Mucosa of rectum (tissue), 2 donors: ENCODE results near the gene RPTOR.

Source experiments
- H3K27ac ChIP-seq, 2 donors: one replicate each; pipeline ENCODE4 v1.7.0; 2013; ENCODE audit warnings: inconsistent platforms in 2 of 2, low read depth in 2 of 2, low read length in 2 of 2
- H3K27me3 ChIP-seq, 2 donors: one replicate each; pipeline ENCODE4 v1.7.0; 2013; ENCODE audit warnings: low read length in 2 of 2; ENCODE audit not compliant: control insufficient read depth in 2 of 2, insufficient read depth in 2 of 2
- H3K36me3 ChIP-seq, 2 donors: one replicate each; pipeline ENCODE4 v1.7.0; 2013; ENCODE audit warnings: low read length in 2 of 2; ENCODE audit not compliant: control insufficient read depth in 2 of 2, insufficient read depth in 2 of 2
- H3K4me1 ChIP-seq, 2 donors: one replicate each; pipeline ENCODE4 v1.7.0; 2013; ENCODE audit warnings: low read length in 2 of 2, mild to moderate bottlenecking in 1 of 2; ENCODE audit not compliant: control insufficient read depth in 2 of 2, insufficient read depth in 2 of 2
- H3K4me3 ChIP-seq, 2 donors: one replicate each; pipeline ENCODE4 v1.7.0; 2013; ENCODE audit warnings: low read length in 2 of 2
- H3K9ac ChIP-seq, 2 donors: one replicate each; pipeline ENCODE4 v1.7.0; 2013; ENCODE audit warnings: low read length in 2 of 2, low read depth in 1 of 2, mild to moderate bottlenecking in 1 of 2
- H3K9me3 ChIP-seq, 2 donors: one replicate each; pipeline ENCODE4 v1.7.0; 2013; ENCODE audit warnings: low read length in 2 of 2; ENCODE audit not compliant: control insufficient read depth in 2 of 2
- donor health status: healthy.
- donor health status: Normal muscosa, but diverticular disease.

The RPTOR gene

DNA sequence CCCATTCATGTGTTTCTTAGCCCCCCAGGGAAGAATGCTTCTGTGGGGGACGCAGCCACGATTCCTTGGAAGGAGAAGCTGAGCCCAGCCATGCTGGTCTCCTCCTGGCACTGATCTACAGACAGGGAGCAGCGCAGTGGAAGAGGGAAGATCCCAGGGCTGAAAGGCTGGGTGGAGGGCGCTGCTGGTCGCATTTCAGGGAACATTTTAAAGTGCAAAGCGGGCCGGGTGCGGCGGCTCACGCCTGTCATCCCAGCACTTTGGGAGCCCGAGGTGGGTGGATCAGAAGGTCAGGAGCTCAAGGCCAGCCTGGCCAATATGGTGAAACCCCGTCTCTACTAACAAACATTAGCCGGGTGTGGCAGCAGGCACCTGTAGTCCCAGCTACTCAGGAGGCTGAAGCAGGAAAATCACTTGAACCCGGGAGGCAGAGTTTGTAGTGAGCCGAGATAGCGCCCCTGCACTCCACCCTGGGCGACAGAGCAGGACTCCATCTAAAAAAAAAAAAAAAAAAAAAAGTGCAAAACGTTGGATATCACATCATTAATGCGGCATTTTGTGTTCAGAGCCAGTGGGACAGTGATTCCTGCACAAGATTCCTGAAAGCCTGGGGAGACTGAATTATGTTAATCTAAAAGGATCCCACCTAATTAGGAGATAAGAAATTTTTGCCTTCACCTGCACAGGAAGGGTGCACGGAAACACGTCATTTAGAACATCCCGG is 446.4 kb downstream of the RPTOR start:
- H3K36me3 ChIP-seq = peaks cover 8 to 11% of the 10 kb centered on the region in 2 donors
- no peaks in the 10 kb centered on the region for H3K9me3 ChIP-seq
- H3K27me3 ChIP-seq = no peaks in the 10 kb centered on the region
- H3K9ac ChIP-seq = peak overlapping the region; percentile 18 to 83
- peak overlapping the region; percentile 75 to 79 for H3K4me3 ChIP-seq
- H3K4me1 ChIP-seq = peaks cover 18 to 24% of the 10 kb centered on the region in 2 donors
- H3K27ac ChIP-seq = peak overlapping the region in 1 of 2 donors; percentile 43

GRCh38 chr17:80991645-80992076 is 447.0 kb downstream of the RPTOR start, which contains the start of gene CHMP6:
Gene CHMP6, plus strand, starts transcription at chr17:80991841. Its CDS starts 78 bp downstream, at chr17:80991919.
- Histone ChIP-seq H3K9ac (peak within 1 kb of the TSS; percentile 75 to 83), H3K27ac (peak within 1 kb of the TSS in 1 of 2 donors; percentile 43), H3K36me3 (peaks cover 13 to 16% of the 10 kb centered on the region in 2 donors), H3K4me1 (peaks cover 18 to 24% of the 10 kb centered on the region in 2 donors), H3K9me3 (no peaks in the 10 kb centered on the region), H3K27me3 (no peaks in the 10 kb centered on the region), H3K4me3 (peak within 1 kb of the TSS; percentile 75 to 79)

DNA sequence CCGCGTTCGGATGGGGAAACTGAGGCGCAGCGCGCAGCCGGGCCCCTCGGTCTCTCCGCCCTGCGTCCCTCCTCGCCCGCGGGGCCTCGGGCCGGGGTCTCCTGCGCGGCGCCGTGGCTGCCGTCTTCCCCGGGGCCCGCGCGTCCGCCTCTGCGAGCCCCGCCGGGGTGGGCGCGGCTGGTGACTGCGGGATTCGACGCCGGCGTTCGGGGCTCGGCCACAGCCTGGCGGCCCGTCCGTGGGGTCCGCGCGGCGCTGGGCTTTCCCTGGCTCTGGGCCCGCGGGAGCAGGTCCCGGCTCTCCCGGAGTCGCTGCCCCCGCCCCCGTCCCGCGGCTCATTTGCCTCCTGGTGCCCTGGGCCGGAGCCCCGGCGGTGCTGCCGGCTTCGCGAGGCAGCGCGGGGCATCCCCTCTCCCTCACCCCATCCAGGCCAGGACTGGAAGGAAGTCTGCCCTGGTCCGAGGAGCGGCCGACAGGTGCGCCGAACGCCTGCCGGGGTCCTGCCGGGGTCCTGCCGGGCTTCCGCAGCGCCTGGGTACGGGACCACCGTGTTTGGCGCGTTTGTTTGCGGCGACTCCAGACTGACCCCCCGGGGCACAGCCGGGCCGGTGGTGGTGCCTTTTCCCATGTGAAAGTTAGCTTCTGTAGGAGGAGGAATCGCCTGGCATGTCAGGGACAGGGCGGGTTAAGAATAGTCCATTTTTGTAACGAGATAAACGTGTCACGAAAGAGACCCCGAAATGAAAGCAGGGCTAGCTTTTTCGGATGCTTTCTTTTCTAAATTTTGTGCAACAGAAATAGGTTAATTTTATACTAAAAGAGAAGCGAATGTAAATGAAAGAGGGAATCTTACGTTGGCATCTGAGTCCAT is 447.7 kb downstream of the RPTOR start:
- H3K4me1 ChIP-seq = peaks cover 18 to 24% of the 10 kb centered on the region in 2 donors

GRCh38 chr17:80992948-80993624 is 448.4 kb downstream of the RPTOR start:
- Histone ChIP-seq H3K9ac (peak overlapping the region; percentile 49 to 83), H3K27me3 (no peaks in the 10 kb centered on the region), H3K36me3 (peaks cover 27 to 28% of the 10 kb centered on the region in 2 donors), H3K4me1 (peaks cover 18 to 24% of the 10 kb centered on the region in 2 donors), H3K9me3 (no peaks in the 10 kb centered on the region), H3K27ac (no peak overlapping the region), H3K4me3 (peak overlapping the region; percentile 75 to 79)

More for the DNA sequence above, 447.7 kb downstream of the RPTOR start:
- Histone ChIP-seq H3K9ac (peak overlapping the region; percentile 75 to 83), H3K9me3 (no peaks in the 10 kb centered on the region), H3K27ac (peak overlapping the region in 1 of 2 donors; percentile 43), H3K4me3 (peak overlapping the region; percentile 75 to 79), H3K36me3 (peaks cover 19 to 22% of the 10 kb centered on the region in 2 donors), H3K27me3 (no peaks in the 10 kb centered on the region)

GRCh38 chr17:80995131-80995530 is 450.5 kb downstream of the RPTOR start:
- H3K27me3 ChIP-seq = no peaks in the 10 kb centered on the region
- peaks cover 42 to 46% of the 10 kb centered on the region in 2 donors for H3K36me3 ChIP-seq
- no peak overlapping the region for H3K9ac ChIP-seq
- H3K4me1 ChIP-seq = peaks cover 14 to 22% of the 10 kb centered on the region in 2 donors
- H3K27ac ChIP-seq = no peak overlapping the region
- H3K9me3 ChIP-seq = no peaks in the 10 kb centered on the region
- no peak overlapping the region for H3K4me3 ChIP-seq

- H3K36me3 ChIP-seq = peaks cover 42 to 46% of the 10 kb centered on the region in 2 donors
- H3K9me3 ChIP-seq = no peaks in the 10 kb centered on the region
- H3K4me1 ChIP-seq = peaks cover 29 to 34% of the 10 kb centered on the region in 2 donors
These were observed 452.0 kb downstream of the RPTOR start for GRCh38 chr17:80996422-80997305.

GRCh38 chr17:80997424-80998117 is 452.9 kb downstream of the RPTOR start:
- Histone ChIP-seq H3K9me3 (no peaks in the 10 kb centered on the region), H3K9ac (no peak overlapping the region), H3K4me3 (no peak overlapping the region), H3K36me3 (peaks cover 42 to 46% of the 10 kb centered on the region in 2 donors), H3K4me1 (peaks cover 36 to 40% of the 10 kb centered on the region in 2 donors), H3K27me3 (no peaks in the 10 kb centered on the region), H3K27ac (no peak overlapping the region)

More at GRCh38 chr17:80996422-80997305, 452.0 kb downstream of the RPTOR start:
- H3K27me3 ChIP-seq = no peaks in the 10 kb centered on the region
- H3K9ac ChIP-seq = no peak overlapping the region
- no peak overlapping the region for H3K4me3 ChIP-seq
- no peak overlapping the region for H3K27ac ChIP-seq

DNA sequence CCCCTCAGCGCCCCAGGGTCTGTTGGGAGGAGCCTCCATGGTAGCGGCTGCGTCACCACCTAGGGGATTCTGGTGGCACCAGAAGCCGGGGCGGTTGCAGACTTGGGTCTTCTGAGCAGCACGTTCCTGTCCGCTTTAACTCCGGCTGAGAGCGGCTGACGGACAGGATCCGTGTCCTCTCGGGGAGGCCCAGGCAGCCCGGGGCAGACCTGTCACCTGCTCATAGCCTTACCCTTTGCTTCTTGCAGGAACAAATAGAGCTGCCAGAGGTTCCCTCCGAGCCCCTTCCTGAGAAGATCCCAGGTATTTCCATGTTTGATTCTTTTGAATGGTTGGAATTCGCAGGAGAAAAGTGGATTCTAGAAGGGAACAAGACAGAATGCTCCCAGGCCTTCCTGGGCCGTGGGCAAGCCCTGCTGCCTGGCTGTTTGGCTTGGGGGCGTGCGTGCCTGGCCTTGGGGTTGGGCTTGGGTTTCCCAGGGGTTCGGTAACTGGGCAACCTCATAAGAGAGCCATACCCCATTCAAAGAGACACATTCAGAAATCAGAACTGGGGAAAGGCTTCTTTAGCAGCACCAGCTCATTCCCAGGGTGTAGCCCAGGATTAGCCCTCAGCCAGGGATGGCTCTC is 453.6 kb downstream of the RPTOR start:
- H3K4me3 ChIP-seq = no peak overlapping the region
- no peak overlapping the region for H3K9ac ChIP-seq
- no peak overlapping the region for H3K27ac ChIP-seq
- no peaks in the 10 kb centered on the region for H3K9me3 ChIP-seq
- H3K36me3 ChIP-seq = peaks cover 42 to 46% of the 10 kb centered on the region in 2 donors
- H3K27me3 ChIP-seq = no peaks in the 10 kb centered on the region
- H3K4me1 ChIP-seq = peaks cover 34 to 39% of the 10 kb centered on the region in 2 donors
